Activated effector memory CD4-positive, alpha-beta T cell treated with Interleukin-2 at 50 U/mL for 16 hours (primary cell): ENCODE results near the gene PNCK.

Experiments used
- DNase-seq: peaks from one replicate; pipeline ENCODE4 v3.0.0-alpha.2; 2020

Gene PNCK

DNA sequence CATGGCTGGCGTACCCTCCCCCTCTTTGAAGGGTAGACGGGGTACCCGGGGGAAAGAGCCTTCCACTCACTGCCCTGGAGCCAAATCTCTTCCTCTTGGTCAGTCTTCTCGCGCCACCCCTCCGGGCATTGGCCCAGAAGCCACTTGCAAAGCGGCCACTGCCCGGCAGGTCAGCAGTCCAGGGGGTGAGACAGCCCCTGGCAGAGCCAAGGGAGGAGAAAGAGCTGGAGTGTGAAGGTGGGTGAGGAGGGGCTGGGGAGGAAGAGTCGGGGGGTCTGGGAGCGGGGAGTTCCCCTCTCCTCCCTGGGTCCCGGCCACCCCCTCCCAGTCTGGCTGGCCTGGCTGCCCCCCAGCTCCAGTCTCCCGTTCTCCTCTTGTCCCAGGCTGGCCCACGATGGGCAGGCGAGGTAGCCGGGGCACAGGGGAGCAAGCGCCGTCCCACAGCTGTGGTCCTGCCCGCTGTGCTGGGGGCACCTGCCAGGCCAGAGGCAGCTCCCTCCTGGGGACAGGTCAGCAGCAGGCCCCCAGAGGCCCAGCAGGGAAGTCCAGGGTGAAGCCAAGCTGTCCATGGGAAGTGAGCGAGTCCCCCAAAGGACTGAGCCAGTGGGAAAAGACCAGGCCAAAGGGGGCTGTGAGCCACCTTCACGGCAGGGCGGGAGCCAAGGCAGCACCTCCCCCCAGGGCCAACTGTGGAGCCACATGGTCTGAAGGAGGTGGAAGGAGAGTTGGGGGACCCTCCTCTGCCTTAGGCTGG, 48.2 kb downstream of the PNCK start:
- no peak for DNase-seq

DNA sequence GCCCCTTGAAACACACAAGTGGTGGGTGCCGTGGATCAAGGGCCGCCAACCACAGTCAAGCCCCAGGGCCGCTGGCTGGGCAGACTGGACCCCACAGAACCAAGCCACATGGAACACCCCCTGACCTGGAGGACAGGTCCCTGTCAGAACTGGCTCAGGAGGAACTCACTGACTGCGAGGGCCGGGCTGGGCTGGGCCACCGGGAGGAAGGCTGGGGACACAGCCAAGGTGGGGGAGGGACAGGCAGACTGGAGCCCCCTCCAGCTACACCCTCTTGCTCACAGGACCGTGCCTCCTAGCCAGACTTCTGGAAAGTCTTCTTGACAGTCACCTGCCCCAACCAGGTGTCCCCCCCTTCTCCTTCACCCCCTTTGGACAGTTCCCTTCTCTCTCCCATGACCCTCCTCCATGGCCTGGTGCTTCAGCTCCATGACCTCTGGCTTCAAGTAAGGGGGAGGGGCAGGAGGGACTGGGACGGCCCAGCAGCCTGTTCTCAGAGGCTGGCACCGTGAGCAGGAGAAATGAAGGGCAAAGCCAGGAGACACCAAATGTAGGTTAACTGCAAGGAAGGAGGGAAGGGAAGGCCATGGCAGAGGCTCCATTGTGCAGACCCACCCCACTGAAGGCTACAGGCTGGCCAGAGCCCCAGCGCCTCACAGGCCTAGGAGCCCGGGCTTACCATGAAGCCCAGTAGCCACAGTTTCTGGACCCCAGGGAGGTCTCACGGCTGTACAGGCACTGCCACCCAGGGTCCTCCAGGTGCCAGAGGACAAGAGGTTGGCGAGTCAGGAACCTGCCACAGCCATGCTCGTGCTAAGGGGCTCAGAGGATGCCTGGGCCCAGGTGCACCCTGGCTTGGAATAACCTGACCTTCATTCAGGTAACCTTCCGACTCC, 49.2 kb downstream of the PNCK start:
- DNase-seq: no peak

DNA sequence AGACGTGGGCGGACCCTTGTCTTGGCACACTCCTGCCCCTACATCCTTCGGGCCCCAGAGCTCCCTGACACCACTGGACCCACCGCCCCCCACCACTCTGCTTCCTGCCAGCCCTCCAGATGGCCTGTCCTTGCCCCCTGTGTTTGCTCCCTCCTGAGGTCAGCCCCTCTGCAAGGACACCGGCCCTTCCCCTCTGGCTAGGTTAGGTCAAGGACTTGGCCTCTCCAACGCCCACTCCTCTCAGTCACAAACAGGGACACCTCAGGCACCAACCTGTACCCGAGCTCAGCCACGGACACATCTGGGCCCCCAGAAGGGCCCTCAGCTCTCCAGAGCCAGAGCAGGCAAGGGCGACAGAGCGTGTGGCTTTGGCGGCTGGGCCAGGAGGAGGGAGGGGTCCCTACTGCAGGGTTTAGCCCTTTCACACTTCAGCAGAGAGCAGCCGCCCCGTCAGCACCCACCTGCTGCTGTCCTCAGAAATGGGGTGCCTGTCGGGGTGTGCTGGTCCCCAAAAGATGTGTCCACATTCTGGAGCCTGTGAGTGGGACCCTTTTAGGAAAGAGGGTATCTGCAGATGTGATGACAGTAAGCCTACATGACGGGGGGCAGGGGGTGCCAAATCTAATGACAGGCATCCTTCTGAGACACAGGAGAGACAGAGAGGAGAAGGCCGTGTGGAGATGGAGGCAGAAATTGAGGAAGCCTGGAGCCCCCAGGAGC, 50.1 kb downstream of the PNCK start:
- no peak for DNase-seq

DNA sequence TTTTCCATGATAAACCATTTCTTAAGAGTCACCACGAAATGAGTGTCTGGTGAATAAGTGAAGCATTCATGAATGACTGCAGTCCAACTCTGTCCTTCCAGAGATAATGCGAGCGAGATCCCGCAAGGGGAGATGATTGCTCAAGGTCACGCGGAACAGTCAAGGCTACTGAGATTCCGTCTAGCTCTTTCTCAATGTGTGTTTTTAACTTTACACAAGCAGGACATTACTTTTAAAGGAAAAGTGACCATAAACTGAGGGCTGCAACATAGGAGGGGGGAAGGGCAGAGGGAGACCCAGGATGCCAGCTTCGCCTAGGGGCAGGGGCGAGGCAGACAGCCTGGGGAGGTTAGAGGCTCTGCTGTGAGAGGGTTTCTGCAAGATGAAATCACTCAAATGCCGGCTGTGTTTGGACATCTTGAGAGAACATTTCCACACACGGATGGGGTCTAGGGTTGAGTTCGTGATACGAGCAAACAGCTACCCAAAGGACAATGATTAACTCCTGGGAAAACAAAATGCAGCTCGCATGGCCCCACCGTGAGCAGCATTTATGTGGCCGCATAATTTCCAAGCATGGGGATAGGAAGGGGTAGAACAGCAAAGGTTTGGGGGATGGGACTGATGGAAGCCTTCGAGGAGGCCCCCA, 50.8 kb downstream of the PNCK start:
- no peak for DNase-seq

DNA sequence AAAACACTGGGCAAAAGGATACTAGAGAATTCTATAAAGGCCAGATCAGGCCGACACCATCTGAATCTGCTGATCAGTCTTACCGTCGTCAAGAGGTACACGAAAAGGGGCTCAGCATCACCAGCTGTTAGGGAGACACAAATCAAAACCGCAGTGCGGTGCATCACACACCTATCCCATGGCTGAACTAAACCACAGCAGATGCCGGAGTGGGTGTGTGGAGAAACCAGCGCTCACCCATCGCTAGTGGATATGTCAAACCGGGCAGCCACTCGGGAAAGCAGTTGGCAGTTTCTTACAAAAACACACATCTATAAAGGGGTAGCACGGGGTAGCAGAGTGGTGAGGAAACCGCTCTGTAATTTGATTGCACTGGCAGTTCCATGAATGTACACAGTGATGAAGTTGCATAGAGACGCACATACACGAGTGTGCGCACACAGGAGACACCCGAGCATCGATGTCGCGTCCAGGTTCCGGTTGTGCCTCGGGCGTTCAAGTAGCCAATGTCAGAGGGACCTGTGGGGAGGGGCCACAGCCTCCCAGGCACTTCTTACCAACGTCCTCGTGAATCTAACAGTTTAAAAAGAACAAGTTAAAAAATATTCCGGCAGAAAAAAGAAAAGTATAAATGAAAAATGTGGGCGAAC, 51.5 kb downstream of the PNCK start:
- DNase-seq: no peak

DNA sequence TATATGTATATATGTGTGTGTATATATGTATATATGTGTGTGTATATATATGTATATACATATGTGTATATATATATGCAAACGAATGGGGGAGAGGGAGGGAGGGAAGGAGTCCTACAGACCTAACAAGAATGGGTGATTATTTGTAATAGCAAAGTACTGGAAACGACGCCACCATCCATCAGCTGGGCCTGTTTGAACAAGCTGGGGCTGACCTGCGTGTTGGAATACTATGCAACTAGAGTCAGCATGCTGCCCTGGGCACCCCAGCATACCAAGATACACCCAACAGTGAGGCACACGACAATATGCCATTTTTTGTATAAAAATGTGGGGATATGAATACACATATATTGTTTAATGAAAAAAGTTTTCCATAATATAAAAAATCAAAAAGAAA, 53.0 kb downstream of the PNCK start:
- no peak for DNase-seq
